ENCODE results near the gene MATN1. TPM values are rescaled to one million over a fixed set of nuclear protein-coding genes. Genes with fewer than 3 reads are reported as not detected.
A peak's percentile ranks its signal among the peaks of the same experiment; 100 is the strongest.

Gene MATN1
- total RNA-seq, 1 experiment from 2014 or later = 1.2 TPM

DNA sequence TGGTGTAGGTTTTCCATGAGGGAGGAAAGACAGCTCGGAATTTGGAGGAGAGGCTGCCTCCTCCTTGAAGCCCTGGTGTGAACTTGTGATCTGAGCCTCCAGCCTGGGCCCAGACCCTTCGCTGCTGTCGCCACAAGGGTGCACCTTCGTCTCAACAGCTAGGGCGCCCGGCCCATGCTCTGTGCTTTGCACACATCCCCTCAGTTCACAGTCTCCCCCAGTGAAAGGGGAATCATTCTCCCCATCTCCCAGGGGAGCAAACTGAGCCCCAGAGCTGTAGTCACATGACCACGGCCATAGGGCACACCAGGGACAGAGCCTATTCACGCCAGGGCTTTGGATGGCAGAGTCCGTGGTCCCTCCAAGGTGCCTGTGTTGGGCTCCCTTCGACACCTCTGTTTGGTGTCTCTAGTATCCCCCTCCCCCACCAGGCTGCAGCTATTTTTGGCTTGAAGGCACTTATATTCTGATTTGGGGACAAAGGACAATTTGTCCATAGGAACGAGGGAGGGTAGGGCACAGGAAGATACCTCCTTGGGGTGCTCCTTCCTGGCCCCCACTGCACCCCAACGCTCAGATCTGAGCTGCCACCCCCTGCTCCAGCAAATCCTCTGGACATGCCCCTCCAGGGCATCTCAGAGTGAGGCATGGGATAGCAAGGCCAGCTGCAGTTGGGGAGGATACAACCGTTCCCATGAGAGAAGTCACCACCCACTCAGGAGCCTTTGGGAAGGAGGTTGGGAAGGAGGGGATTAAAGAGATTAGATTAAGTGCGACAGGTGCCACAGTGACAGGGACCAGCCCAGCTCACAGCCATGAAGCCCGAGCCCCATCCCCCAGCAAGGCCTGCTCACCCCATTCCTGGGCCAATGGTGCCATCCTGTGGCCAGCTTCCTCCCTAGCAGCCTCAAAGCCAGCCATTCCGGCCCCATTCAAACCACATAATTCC lies 15.7 kb downstream of the MATN1 start:
- in situ Hi-C loops (cut with HindIII; ENCODE audit: low sequenced_read_pairs) = no loop called here
- peak; percentile 80 for DNase-seq (ENCODE audit: low spot score)

DNA sequence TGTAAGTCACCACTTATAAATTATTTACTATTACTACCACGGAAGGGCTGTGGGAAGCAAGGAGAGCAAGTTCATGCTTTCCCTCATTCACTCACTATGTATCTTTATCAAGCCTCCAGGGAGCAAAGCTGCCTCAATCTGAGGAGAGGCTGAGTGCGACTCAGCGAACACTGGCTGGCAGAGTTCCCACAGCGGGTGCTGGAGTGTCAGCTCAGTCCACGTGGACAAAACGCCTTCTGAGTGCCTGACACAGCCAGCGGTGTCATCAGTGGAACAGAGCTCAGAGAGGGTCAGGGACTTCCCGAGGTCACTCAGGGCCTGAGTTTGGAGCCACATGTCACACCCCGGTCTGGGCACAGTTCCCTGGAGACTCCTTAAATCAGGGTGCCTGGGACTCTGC lies 16.9 kb downstream of the MATN1 start:
- in situ Hi-C loops (cut with HindIII; ENCODE audit: low sequenced_read_pairs) = no loop called here
- no peak for DNase-seq (ENCODE audit: low spot score)

DNA sequence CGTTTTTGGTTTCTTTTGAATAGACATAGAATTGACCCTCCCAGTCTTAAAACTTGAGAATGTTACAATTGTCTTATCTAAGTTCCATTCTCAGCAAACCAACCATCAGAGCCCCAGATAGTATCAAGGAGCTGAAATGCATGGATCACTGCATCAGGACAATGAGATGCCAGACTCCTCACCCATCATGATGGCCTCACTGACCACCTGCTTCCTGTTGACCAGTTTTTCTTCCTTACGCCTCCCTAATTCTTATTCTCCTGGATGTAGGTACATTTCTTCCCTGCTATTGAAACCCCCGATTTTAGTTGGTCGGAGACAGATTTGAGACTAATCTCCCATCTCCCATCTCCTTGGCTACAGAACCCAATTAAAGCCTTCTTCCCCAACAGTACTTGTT lies 17.7 kb downstream of the MATN1 start:
- DNase-seq (ENCODE audit: low spot score) = no peak
- in situ Hi-C loops (cut with HindIII; ENCODE audit: low sequenced_read_pairs) = no loop called here

DNA sequence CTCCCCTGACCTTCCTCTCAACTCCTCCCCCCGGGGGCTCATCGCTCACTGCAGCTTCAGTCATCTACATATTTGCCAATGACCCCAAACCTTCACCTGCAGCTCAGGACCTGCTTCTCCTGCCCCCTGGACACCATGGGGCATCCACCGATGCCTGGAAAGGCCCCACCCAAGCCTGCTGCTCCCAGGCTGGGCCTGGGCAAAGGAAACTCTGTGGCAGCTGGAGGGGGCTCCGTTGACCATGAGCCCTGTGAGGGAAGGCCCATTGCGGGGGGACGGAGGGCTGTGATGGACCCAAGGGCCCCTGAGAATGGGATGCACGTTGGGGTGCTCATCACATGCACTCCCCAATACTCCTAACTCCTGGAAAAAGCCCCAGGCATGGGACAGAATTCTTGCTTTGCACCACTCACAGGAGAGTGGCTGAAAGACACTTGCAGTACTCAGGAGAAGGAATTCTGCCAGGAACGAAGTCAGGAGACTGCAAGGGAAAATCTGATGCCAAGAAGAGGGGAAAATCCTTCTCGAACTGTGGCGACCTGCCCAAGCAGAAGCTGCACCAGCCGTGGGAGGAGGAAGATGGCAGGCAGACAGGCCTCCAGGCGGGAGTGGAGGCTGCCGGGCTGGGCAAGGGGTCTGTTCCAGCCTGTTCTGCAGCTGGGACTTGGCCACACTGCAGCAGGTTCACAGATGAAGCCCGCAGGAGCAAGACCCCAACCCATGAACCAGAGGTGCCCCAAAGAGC lies 18.4 kb downstream of the MATN1 start:
- DNase-seq (ENCODE audit: low spot score) = peak; percentile 20
- in situ Hi-C loops (cut with HindIII; ENCODE audit: low sequenced_read_pairs) = no loop called here

DNA sequence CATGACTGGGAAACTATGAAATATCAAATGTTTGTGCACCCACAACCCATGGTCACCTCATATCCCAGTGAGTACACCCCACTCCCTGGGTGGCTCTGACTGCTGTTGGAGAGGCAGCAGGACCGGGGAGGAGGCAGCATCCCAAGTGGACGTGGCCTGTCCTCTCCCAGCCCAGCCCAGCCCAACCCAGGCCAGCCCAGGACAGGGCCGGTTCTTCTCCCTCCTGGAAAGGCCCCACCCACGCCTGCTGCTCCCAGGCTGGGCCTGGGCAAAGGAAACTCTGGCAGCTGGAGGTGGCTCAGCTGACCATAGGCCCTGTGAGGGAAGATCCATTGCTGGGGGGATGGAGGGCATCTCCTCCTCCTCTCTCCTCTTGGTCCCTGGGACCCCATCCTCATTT lies 19.1 kb downstream of the MATN1 start:
- DNase-seq (ENCODE audit: low spot score) = no peak
- in situ Hi-C loops (cut with HindIII; ENCODE audit: low sequenced_read_pairs) = no loop called here

DNA sequence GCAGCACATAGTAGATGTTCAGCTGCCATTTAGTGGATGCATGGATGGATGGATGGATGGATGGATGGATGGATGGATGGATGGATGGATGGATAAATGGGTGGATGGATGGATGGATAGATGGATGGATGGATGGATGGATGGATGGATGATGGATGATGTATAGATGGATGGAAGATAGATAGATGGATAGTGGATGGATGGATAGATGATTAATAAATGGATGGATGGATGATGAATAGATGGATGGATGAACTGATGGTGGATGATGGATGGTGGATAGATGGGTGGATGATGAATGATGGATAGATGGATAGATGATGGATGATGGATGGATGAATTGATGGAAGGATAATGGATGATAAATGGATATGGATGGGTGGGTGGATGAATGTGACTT lies 20.6 kb downstream of the MATN1 start:
- in situ Hi-C loops (cut with HindIII; ENCODE audit: low sequenced_read_pairs) = no loop called here
- no peak for DNase-seq (ENCODE audit: low spot score)

DNA sequence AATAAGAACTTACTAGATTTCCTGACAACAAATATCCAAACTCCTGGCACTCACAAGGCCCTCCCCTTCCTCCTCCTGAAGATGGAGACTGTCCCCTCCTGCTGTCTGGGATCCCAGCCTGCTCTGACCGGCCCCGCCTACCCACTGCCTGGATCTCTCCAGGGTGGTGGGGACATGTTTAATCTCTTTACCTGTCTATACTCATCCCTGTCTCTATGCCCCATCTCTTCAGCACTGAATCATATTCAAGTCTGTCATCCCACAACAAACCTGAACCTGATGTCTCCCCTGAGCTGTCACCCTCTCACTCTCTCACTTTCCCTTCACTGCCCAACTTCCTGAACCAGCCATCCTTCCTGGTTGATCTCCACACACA lies 22.1 kb downstream of the MATN1 start:
- no peak for DNase-seq (ENCODE audit: low spot score)
- in situ Hi-C loops (cut with HindIII; ENCODE audit: low sequenced_read_pairs) = no loop called here

DNA sequence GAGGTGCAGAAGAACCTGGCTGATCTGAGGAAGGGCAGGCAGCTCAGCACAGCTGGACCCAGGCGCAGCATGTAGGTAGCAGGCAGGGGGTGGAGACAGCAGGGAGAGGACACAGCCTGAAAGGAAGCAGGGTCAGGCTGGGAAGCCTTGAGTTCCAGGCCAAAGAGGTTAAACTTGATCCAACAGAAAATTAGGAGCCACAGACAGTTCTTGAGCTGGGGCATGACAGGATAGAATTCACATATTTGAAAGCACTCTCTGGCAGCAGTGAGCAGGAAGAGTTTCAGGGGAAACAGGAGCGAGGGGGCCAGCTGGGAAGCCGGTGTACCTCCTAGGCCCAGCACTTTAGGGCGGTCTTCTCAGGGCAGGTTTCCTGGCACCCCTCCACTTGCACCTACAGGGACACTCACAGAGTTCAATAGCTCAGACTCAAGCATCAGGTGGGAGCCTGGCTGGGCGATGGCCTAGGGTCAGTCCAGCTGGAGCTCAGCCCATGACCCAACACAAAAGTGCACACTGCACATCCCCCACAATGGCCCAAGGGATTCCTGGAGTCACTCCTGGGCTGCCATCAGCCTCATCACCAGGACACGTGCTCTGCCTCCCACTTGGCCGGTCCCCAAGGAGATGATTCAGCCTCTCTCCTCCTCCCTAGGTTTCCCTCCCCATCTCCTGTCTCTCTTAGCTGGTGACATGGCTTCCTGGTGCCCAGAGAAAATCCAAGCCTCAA lies 22.7 kb downstream of the MATN1 start:
- DNase-seq (ENCODE audit: low spot score) = no peak
- in situ Hi-C loops (cut with HindIII; ENCODE audit: low sequenced_read_pairs) = no loop called here

DNA sequence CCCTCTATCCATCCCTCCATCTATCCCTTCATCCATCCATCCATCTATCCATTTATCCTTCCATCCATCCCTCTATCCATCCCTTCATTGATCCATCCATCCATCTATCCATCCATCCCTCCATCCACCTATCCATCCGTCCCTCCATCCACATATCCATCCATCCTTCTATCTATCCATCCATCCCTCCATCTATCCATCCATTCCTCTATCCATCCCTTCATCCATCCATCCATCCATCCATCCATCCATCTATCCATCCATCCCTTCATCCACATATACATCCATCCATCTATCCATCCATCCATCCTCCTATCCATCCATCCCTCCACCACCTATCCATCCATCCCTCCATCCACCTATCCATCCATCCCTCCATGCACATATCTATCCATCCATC lies 23.6 kb downstream of the MATN1 start:
- in situ Hi-C loops (cut with HindIII; ENCODE audit: low sequenced_read_pairs) = no loop called here

DNA sequence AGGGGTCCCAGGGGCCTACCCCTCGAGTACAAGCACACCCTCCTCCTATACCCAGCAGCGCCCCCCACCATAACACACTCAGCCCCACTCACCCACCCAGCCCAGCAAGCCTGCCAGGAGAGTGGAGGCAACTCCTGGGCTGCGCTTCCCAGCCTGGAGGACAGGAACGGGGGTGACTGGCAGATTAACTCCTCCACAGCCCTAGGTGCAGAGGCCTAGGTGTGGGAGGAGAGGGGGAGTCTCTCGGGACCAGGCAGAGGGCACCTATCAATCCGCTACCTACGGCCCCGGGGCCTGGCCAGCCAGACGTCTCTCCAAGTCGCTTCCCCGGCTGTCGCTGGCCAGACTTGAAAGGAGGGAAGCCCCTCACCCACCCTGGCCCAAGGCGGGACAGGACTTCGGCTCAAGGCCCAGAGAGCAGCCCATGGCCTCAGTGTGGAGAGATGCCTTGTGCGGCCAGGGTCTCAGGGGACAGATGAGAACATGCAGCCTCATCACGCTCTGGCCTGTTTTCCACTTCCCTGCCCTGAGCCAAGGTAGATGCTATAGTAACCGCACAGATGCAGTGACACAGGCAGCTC lies 24.9 kb downstream of the MATN1 start:
- no peak for DNase-seq (ENCODE audit: low spot score)
- in situ Hi-C loops (cut with HindIII; ENCODE audit: low sequenced_read_pairs) = no loop called here

More for the DNA sequence above, 23.6 kb downstream of the MATN1 start:
- no peak for DNase-seq (ENCODE audit: low spot score)

DNA sequence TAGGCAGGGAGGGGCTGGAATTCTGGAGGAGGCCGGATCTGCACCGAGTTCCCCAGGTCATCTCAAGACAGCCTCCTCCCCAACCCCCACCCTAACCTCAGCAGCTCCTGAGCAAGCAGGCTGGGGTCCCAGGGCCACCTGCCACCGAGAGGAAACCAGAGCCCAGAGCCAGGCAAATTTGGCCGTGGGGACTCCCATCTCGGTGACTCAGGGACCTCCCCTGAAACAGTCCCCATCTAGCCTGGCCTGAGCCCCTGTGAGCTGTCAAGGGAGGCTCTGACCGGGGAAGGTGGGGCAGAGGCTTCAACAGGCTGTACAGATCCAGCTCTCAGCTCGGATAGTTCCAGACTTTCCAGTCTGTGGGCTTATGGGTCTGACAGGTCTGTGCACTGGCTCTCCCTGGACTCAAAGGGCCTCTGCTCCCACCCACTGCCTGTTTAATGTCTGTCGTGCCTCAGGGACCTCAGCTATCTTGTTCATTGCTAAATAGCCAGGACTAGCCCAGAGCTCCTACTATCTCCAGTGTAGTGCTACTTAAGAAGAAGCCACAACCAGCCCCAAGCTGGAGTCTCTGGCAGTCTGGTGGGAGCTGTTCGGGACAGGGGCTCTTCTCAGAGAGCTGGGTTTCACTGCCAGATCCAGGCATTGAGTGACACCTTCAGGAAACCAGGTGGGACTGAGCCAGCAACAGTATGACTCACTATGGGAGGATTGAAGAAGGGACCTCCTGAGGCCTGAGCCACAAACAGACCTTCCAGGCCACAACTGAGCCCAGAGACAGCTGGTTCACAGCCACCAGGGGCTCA lies 25.6 kb downstream of the MATN1 start:
- DNase-seq (ENCODE audit: low spot score) = no peak
- in situ Hi-C loops (cut with HindIII; ENCODE audit: low sequenced_read_pairs) = no loop called here

DNA sequence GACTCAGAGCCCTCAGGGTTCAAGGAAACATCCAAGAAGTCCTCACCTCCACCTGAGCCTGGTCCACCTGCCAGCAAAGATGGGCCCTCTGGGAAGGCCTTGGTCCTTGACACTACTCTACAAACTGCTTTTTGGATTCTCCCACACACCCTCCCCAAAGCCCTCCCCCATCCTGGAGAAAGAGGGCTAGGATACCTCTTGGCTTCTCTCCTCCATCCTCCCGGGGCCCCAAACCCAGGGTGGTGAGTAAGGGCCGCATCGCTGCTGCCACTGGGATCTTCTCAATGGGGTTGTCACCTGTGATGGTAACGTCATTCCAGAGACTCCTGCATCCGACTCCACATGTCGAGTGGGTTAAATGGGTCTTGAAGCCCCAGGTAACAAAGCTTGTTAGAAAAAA lies 26.6 kb downstream of the MATN1 start:
- DNase-seq (ENCODE audit: low spot score) = no peak
- in situ Hi-C loops (cut with HindIII; ENCODE audit: low sequenced_read_pairs) = no loop called here

DNA sequence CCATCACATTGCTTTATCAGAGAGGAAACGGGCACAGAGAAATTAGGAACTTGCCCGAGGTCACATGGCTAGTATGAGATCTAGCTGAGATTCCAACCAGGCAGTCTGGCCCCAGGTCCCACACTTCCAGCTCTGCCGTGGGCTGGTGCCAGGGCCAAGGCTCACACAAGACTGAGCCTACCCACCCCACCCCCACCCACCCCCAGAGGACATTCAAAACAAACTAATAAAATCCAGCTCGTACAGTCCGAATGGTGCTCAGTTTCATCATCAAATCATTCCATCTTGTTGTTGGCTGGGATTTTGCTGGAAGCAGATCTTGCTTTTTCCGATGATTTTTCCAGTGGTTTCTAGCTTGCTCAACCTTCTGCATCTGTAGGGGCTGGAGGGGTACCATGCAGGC lies 27.9 kb downstream of the MATN1 start:
- in situ Hi-C loops (cut with HindIII; ENCODE audit: low sequenced_read_pairs) = no loop called here
- no peak for DNase-seq (ENCODE audit: low spot score)

DNA sequence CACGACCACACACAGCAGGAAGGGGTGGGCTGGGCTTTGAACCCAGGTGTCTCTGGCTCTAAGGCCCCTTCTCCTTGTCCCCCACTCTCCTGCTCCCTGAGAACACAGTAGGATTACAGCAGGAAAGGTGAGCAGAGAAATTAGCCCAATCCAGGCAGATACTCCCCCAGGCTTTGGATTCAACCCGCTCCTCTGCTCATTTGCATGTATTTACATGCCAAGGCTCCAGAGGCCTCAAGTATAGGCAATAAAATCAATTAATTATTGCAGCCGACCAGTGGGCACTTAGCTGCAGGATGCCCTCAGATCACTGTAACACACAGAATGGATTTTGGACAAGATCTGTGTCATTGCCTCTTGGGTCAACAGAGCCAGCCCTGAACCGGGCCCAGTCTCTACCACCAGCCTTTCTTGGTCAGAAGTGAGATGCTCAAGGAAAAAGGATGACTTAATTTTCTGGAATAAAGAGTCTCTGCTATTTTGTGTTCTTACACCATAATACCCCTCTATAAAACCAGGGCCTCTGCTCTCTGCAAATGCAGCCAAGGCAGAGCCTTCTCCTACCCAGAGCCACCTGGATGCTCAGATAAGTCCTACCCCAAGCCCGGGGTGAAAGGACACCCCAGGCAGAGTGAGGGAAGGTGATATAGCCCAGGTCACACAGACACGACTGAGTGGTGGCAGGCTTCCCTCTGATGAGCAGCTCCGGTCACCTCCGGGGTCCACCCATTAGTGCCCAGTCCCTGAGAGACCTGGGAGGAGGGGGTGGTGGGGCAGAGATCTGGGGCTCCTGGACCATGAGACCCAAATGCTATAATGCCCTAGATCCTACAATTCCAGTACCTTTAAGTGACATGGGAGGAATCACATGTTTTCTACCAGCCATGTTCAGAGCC lies 28.9 kb downstream of the MATN1 start:
- in situ Hi-C loops (cut with HindIII; ENCODE audit: low sequenced_read_pairs) = no loop called here
- no peak for DNase-seq (ENCODE audit: low spot score)

DNA sequence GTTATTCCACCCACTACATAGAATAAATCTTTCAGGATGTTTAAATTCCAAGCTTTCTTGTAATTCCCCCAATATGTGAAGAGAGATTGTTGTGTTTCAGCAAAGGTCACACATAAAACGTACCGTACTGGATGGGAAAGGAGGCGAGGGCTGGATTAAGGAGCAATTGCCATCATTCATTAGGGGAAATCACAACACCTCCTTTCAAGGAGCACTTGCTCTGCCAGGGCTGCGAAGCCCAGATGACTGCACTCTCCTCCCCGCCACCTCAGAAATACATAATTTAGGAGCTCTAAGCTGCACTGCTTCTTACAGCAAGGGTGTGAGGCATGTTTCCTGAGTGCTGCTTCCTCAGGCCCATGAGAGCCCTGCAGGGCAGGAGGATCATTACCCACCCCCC lies 29.6 kb downstream of the MATN1 start:
- DNase-seq (ENCODE audit: low spot score) = no peak
- in situ Hi-C loops (cut with HindIII; ENCODE audit: low sequenced_read_pairs) = no loop called here

DNA sequence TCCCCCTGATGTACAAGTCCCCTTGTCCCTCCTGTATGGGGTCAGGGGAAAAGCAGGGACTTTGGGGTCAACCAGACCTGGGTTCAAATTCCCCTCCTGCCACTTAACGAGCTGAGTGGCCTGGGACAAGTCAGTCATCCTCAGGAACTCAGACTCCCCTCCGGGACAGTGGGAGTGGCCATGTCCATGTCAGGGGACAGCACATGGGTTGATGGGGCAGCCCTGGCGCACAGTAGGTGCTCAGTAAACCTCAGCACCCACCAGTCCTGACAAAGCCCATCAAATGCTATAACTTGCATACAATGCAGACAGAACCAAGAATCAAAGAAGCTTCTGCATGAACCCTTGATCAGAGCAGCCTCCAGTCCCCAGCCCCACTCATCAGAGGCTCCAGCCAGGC lies 30.0 kb downstream of the MATN1 start:
- in situ Hi-C loops (cut with HindIII; ENCODE audit: low sequenced_read_pairs) = no loop called here
- no peak for DNase-seq (ENCODE audit: low spot score)

DNA sequence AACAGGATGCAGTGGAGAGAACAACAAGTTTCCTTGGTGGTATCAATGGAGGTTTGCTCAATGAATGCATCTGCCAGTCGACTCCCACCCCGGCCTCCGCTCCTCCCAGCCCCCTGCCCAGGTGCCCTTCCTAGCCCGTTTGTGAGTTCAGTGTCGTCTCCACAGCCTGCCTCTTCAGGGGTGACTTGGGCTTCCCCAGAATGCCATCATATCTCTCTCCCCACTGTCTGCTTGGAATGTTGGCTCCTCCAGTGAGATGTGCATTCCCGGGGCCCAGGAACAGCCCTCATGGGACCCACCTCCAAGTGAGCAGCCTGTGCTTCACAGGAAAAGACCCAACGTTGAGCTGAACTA lies 30.5 kb downstream of the MATN1 start:
- in situ Hi-C loops (cut with HindIII; ENCODE audit: low sequenced_read_pairs) = no loop called here
- no peak for DNase-seq (ENCODE audit: low spot score)
